COLO829 (cell line): ENCODE measurements around the gene KBTBD13.
A peak's percentile ranks its signal among the peaks of the same experiment; 100 is the strongest.

Experiments
- DNase-seq: peaks from one replicate; pipeline ENCODE4 v3.0.0; 2012; ENCODE audit warnings: low spot score

Gene KBTBD13

GRCh38 chr15:65052956-65053355 lies 23.6 kb upstream of the KBTBD13 start:
- no peak for DNase-seq

DNA sequence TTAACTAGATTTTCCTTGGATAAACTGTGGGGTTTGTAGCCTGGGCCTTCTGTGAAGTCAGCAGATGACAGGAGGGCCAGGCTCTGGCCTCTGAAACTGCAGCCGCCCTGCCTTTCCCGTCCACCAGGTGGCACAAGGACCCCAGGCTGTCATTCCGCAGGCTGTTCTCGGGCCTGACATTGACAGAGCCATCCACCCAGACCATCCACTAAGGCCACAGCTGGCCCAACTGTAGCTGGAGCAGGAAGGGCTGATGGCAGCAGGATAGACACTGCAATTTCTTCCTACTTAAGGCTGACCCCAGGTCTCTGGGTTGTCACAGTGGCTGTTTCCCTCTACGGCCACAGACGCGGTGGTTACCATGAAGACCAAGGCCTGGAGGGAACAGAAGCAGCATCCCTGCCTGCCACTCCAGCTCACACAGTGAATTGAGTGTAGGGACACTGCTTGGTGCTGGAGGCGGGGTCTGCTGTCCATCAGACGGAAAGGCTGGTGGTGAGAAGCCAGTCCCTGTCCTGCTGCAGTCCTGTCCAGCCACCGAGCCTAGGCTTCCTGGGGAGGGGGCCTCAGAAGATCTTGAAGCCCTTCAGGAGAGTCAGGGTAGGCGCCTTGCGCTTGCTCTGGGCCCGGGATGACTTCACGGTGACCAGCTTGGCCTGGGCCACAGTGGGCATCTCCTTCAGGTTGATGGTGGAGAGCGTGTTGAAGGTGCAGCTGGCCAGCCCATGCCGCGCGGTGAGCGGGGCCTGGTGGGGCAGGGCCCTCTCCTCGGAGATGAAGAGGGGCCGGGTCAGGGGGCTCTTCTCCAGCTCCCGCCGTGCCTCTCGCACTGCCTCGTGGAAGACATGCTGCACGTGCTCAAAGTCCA lies 22.0 kb upstream of the KBTBD13 start:
- peak; percentile 49 for DNase-seq

GRCh38 chr15:65055201-65055870 lies 21.2 kb upstream of the KBTBD13 start:
- no peak for DNase-seq

DNA sequence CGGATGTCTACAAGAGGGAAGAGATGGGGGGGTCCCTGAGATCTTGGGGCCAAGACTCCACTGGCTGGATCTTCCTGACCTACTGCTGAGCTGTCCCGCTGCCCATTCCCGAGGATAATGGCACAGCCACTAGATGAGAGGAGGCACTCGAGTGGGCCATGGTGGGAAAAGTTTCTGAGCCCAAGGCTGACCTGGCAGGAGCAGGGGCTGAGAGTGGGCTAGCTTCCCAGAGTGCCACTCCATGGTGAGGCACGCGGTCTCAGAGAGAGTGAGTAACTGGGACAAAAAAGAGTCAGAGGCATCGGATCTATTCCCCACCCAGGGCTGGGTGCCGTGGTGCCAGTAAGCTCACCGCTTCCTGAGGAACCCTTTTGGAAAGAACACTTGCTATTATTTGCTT lies 20.4 kb upstream of the KBTBD13 start:
- no peak for DNase-seq

DNA sequence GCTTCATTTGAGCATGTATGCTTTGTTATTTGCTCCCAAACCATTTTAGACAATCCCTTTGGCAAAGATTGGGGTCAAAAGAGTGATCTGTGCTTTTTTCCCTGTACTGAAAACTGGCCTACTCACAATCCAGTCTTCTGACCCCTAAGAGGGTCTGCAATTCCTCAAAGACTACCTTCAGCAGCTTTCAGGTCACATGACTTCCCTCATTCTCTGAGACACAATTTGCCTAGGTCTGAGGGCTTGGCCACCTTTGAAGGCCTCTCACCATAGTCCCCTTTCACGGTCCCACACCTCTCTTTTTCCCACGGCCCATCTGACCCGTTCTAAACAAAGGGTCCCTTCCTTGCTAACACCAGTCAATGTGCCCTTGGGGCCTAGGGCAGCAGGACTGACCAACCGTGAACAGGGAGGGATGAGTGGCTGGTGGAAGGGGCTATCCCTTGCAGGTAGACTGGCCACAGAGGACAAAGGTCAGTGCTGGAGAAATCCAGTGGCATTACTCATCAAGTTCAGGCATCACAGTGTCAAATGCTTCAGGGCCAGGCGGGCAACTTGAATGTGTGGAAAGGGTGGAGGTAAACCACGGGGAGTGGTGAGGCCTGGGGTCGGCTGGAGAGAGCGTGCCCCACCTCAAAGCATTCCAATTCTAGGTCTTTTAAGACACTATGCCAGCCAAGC lies 19.5 kb upstream of the KBTBD13 start:
- DNase-seq, result no peak

- DNase-seq, result no peak
Observed at GRCh38 chr15:65057549-65057940, 19.0 kb upstream of the KBTBD13 start.

- no peak for DNase-seq
Observed at GRCh38 chr15:65058394-65059368, 17.9 kb upstream of the KBTBD13 start.

GRCh38 chr15:65059369-65059750 lies 17.2 kb upstream of the KBTBD13 start:
- no peak for DNase-seq

DNA sequence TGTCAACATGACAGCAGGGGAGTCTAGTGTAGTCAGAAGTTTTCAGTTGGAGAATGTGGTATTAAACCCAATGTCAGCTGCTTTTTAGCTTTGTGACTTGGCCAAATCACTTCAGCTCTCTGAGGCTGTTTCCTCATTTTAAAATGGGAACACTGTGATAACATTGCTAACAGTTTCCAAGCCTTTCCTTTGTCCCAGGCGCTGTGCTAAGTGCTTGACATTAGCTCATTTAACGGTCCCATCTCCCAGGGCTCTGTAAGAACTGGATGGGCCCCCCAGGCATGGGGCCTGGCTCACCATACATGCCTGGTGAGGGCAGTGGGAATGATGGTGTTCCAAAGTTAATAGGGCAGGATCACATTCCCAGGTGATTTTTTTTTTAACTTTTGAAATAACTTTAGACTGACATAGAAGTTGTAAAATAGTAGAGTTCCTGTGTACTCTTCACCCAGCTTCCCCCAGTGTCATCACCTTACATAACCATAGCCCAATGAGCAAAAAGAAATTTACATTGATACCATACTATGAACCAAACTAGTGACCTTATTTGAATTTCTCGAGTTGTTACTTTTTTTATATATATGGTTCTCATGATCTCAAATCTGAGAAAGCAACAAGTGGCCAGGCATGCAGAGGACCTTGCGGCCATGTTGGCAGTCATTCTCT lies 16.5 kb upstream of the KBTBD13 start:
- DNase-seq, result no peak

DNA sequence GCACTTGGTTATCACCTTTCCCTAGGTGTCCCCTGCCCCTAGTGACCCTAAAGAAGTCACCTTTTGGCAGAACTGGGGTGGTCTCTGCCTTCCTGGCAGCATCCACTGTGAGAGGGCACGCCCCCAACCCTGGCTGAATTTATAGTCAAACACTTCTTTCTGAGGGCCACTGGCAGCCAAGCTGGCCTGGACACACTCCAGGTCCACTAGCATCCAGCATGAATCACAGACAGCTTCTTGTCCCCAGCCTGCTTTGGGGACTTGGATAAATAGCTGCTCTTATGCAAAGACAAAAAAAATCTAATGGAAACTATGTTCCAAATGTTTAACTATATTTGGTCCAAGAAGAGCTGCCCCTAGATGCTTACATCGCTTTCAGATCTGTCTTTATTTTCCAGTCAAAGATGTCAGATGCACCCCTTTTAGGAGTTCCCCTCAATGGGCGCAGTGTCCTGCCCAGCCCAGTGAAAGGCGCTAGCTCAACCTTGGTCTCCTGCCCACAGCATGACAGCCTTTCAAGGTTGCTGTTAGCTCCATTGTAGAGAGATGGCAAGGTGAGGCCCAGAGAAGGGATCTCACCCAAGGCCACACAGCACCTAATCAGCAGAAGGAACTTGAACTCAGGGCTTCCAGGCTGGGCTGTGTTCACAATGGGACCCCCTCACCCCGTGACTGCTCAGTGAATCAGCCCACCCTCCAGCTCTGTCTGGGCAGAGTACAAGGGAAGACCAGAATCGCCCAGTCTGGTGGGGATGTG lies 15.7 kb upstream of the KBTBD13 start:
- DNase-seq, result no peak

- no peak for DNase-seq
Observed at GRCh38 chr15:65062061-65062460, 14.5 kb upstream of the KBTBD13 start.

DNA sequence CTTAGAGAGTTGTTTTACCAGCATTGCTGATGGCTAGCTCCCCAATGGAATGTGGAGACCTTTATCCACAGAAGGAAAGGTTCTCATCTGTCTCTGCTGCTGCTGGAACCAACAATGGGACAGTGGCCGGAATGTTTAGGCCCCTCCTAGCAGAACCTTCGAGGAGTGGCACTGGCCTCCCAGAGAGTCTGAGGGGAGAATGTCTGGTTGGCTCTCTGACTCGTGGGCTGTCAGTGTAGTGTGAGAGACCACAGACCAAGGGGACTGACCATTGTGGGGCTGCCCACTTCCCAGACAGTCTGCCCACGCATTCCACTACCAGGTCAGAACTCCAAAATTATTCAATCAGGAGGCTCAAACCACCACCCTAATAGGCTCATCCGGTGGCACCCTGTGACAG lies 13.8 kb upstream of the KBTBD13 start:
- DNase-seq, result no peak

DNA sequence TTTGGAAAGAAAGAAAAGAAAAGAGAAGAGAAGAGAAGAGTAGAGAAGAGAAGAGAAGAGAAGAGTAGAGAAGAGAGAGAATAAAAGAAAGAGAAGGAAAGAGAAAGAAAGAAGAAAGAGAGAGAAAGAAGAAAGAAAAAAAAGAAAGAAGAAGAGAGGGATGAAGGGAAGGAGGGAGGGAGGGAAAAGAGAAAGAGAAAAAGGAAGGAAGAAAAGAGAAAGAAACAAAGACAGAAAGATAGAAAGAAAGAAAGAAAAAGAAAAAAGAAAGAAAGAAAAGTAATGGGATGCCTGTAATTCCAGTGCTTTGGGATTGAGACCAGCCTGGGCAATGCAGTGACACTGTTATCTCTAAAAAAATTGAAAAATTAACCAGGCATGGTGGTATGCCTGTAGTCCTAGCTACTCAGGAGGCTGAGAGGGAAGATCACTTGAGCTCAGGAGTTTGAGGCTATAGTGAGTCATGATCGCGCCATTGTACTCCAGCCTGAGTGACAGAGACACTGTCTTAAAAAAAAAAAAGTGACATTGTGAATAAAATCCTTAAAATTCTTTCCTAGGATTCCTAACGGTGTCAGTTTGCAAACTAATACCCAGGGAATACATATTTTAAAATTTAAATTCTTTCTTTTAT lies 10.4 kb upstream of the KBTBD13 start:
- DNase-seq, result no peak

DNA sequence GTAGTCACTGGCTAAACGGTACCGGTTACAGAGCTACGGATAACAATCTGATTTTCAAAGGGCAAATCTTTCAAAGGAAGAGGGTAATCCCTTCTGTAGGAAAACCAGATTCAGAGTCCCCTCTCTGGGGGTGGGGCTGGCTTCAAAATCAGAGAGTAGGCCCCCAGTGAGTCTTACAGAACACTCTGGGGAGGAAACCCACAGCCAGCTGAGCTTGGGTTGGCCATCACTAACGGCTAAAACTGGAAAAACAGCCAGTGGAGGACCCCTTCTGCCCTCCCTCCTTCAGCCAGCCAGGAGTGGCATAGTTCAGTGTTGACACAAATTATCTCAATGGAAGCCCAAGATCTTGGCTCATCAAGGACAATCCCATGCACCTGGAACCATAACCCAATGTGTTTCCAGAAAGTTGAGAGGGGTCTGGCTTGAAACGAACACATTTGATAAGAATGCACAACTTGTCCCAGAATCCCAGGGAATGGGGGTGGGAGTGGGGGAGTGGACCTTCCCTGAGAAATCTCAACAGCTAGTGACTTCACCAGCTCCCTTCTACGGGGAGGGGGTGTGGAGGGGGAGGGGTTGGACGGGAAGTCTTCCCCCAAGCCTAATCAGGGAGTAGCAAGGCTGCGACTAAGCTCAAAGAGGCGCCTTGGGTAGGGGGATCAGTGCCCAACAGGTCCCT lies 9.8 kb upstream of the KBTBD13 start:
- DNase-seq, result no peak

- no peak for DNase-seq
Observed at GRCh38 chr15:65067317-65067644, 9.3 kb upstream of the KBTBD13 start.

- DNase-seq, result no peak
Observed at GRCh38 chr15:65067645-65068402, 8.7 kb upstream of the KBTBD13 start, which contains the start of gene RASL12. TSS of gene RASL12 (minus strand) at chr15:65067991. CDS start at chr15:65067835, 156 bp downstream.

- DNase-seq, result no peak
Observed at GRCh38 chr15:65068403-65068788, 8.2 kb upstream of the KBTBD13 start.

DNA sequence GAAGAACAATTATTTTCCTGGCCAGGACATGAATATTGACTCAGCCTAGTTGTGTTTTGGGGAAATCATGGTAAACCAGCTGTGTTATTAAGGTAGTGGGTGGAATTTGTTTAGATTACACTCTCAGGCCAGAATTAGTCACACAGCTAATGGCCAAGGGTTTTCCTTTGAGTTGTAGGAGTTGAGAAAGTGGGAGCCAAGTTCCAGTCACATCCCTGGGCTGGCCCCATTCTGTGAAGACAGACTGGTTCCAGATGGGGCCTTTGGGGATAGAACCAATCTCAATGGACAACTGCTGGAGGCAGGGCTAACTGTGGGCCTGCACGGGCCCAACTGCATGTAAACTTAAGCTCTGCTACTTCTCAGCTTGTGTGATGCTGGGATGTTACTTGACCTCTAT lies 7.4 kb upstream of the KBTBD13 start:
- no peak for DNase-seq
